ENCODE results near the gene F2RL1. TPM values are rescaled to one million over a fixed set of nuclear protein-coding genes. Genes with fewer than 3 reads are reported as not detected.
A peak's percentile ranks its signal among the peaks of the same experiment; 100 is the strongest.

Gene F2RL1
- total and polyA plus RNA-seq, 2 of the 8 experiments (the other 6 are each of a cell fraction or from before 2014, with no cell fraction given), result 23.2 to 26.6 TPM

DNA sequence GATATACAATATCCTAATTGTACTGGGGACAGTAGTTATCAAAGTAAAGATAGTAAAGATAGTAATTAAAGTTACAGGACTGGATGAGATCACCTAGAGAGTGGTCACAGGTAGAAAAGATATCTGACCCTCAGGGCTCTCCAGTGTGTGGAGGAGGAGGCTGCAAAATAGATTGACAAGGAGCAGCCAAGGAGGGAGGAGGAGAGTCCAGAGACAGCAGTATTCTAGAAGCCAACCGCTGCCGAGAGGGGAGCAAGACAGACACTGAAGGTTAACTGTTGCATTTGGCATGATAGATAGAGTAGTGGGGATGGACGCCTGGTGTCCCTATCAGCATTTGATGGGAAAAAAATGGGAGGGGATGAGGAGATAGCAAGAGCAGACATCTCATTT is 17.0 kb upstream of the F2RL1 start:
- H3K56ac ChIP-seq (replicated peaks; ENCODE audit: insufficient read length, low read depth, low read length), result no peak overlapping the region
- H2AK5ac ChIP-seq (ENCODE audit: low read depth, low read length), result no peak overlapping the region
- H3K9me3 ChIP-seq (ENCODE audit: insufficient read depth in 2 of 2, low read depth in 1 of 2, low read length in 1 of 2), result no peaks in the 10 kb centered on the region
- no peak overlapping the region for H2BK15ac ChIP-seq (ENCODE audit: low read length)
- H3K23me2 ChIP-seq (ENCODE audit: low read depth, low read length), result no peaks in the 10 kb centered on the region; the same call in none of the 2 replicates
- ChIA-PET CTCF (ENCODE audit: partially characterized antibody) (interaction anchor here (1.3 kb wide), 1 partner anchor 18 kb away, joined by 3 read pairs; the partner anchor contains the start of gene F2RL1), POLR2A (ENCODE audit: partially characterized antibody) (interaction anchor here (11.5 kb wide), 1 partner anchor 17 kb away, joined by 131 read pairs; the partner anchor contains the start of gene F2RL1)
- H3K27me3 ChIP-seq (replicated peaks in 1 of 4; ENCODE audit: control insufficient read depth in 3 of 4, extremely low read depth in 1 of 4, insufficient read depth in 3 of 4, low read length in 3 of 4), result no peaks in the 10 kb centered on the region; a peak in 1 of 7 replicates
- DNase-seq (ENCODE audit: low read depth in 1 of 2, low spot score in 2 of 2) (no peak), FAIRE-seq (no peak)
- TF ChIP-seq SIN3A (conservative IDR thresholded peaks at IDR 0.05 in 1 of 2, IDR thresholded peaks at IDR 0.05 in 1 of 2; ENCODE audit: low read depth in 1 of 2, low read length in 2 of 2) (no peak), HDAC6 (IDR thresholded peaks at IDR 0.05; ENCODE audit: low read depth, low read length) (no peak), ZNF274 (IDR thresholded peaks at IDR 0.05; ENCODE audit: borderline replicate concordance, extremely low read depth, low read length) (no peak), CBX8 (IDR thresholded peaks at IDR 0.05; ENCODE audit: borderline replicate concordance, low read depth, low read length) (no peak), GABPA (IDR thresholded peaks at IDR 0.05; ENCODE audit: borderline replicate concordance, insufficient read depth, low read length) (no peak), SP1 (IDR thresholded peaks at IDR 0.05; ENCODE audit: low read depth, low read length) (no peak), EP300 (IDR thresholded peaks at IDR 0.05; ENCODE audit: borderline replicate concordance in 1 of 2, low read depth in 2 of 2, low read length in 2 of 2) (no peak), RBBP5 (IDR thresholded peaks at IDR 0.05; ENCODE audit: borderline replicate concordance, low read depth, low read length) (no peak)
- H3K4ac ChIP-seq (replicated peaks; ENCODE audit: insufficient read length, low read depth, low read length), result no peak overlapping the region
- no peak overlapping the region for H3K14ac ChIP-seq (ENCODE audit: insufficient read length)
- no peak overlapping the region for H4K5ac ChIP-seq (ENCODE audit: insufficient read length, low read depth, low read length)
- H2BK20ac ChIP-seq (ENCODE audit: low read length), result 0 out of 2 replicates have a peak overlapping the region, but pooled peaks have one; percentile 48
- H3K4me2 ChIP-seq (ENCODE audit: insufficient read depth in 1 of 2, low read depth in 2 of 2, low read length in 2 of 2), result no peak overlapping the region
- H2BK120ac ChIP-seq (replicated peaks; ENCODE audit: low read depth, low read length), result no peak overlapping the region
- no peaks in the 10 kb centered on the region for H3K79me1 ChIP-seq (ENCODE audit: low read depth, low read length)
- no peak overlapping the region for H3K9ac ChIP-seq (replicated peaks in 1 of 4; ENCODE audit: extremely low read depth in 1 of 4, low read depth in 3 of 4, low read length in 3 of 4)
- no peak overlapping the region for H3K27ac ChIP-seq (ENCODE audit: low read depth, low read length)
- H2AFZ ChIP-seq (ENCODE audit: low read length), result no peak overlapping the region; the same call in 1 of the 2 replicates
- no peak overlapping the region for H3K4me3 ChIP-seq (ENCODE audit: extremely low read depth in 1 of 4, insufficient read depth in 2 of 4, low read depth in 3 of 4, low read length in 4 of 4)
- peaks cover 6 to 8% (median 7%) of the 10 kb centered on the region in 4 experiments; a peak in 5 of 7 replicates for H3K4me1 ChIP-seq (replicated peaks in 1 of 4; ENCODE audit: control insufficient read depth in 3 of 4, insufficient read depth in 4 of 4, low read length in 3 of 4)
- no peaks in the 10 kb centered on the region for H3K79me2 ChIP-seq (ENCODE audit: control insufficient read depth in 1 of 2, insufficient read depth in 2 of 2, low read length in 2 of 2)
- H3K18ac ChIP-seq (ENCODE audit: extremely low read depth, low read length), result no peak overlapping the region
- no peak overlapping the region for H4K8ac ChIP-seq (ENCODE audit: extremely low read depth, insufficient read depth, low read length)
- H4K20me1 ChIP-seq (replicated peaks in 1 of 2; ENCODE audit: control insufficient read depth in 1 of 2, insufficient read depth in 2 of 2, low read length in 2 of 2), result no peaks in the 10 kb centered on the region
- no peak overlapping the region for H4K91ac ChIP-seq (replicated peaks; ENCODE audit: insufficient read length, low read length)
- no peak overlapping the region for H3K23ac ChIP-seq (ENCODE audit: insufficient read length)
- H2BK12ac ChIP-seq (ENCODE audit: low read depth, low read length), result 0 out of 2 replicates have a peak overlapping the region, but pooled peaks have one; percentile 7
- 90% methylated on average over 3 of the region's 3 CpGs; no CpG with 5 or more reads in 1 of the 2 experiments for WGBS, 2 experiments (ENCODE audit: extremely low coverage in 1 of 2, insufficient coverage in 1 of 2, insufficient read length in 1 of 2, insufficient replicate concordance in 2 of 2, low coverage in 1 of 2, low lambda C conversion rate in 2 of 2, missing lambda C conversion rate in 1 of 2)
- no peaks in the 10 kb centered on the region for H3K36me3 ChIP-seq (ENCODE audit: control insufficient read depth in 2 of 4, insufficient read depth in 4 of 4, low read length in 3 of 4)
- H2BK5ac ChIP-seq (ENCODE audit: low read depth, low read length), result no peak overlapping the region
